Renal cortical epithelial cell (primary cell): ENCODE results near the gene KIAA0586. TPM values are rescaled to one million over a fixed set of nuclear protein-coding genes. Genes with fewer than 3 reads are reported as not detected.
"Not testable (repeated sequence)": the region's sequence is repeated elsewhere in the genome, so short reads cannot be mapped to it uniquely, and the experiment has no call there.

ENCODE experiments used
- DNase-seq: peaks from one replicate; pipeline ENCODE4 v3.0.0-alpha.2; 2011; ENCODE audit warnings: low read depth
- total RNA-seq: library from RNA; depleted of rRNA; stranded (reverse); fragments of >200 nt; gene quantifications from 2 replicates; pipeline ENCODE4 v1.2.3, GENCODE V29; 2014

The KIAA0586 gene
- 20.8 and 21.1 TPM in 2 replicates for total RNA-seq

DNA sequence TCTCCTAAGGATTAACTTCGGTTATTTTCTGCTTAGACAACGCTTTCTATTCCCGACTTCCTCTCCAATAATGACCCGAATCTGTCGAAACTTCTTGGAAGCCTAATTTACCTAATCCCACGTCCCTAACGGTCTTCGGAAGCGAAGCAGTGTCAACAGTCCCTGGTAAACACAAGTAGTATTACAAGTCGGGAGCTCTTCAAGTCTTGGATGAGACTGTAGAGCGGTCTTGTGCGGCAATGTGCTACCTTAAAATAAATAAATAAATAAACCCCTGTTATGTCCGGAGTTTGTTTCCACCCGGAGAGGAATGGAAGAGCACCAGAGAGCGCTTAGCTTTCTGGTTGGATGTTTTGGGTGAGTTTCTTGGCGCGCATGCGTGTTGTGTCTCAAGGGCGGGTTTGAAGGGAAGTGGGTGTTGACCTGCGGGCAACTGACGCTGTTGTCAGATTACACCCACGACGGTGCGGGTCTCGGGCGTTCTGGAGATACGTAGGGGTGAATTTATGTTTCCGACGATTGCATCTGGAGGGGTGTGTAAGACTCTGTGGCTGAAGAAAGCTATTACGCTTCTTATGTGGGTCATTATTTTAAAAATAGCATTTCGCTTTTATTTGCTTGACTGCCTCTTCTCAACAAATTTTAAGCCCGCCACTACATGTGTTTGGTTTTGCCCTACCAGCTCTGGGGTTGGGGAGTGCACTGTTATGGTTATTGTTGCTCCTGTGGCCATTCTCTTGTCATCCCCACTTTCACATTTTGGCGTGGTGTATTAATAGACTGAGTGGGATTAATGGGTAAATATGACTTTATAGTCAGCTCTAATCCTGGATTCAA is at the start of gene KIAA0586, which contains the start of gene TIMM9:
Gene KIAA0586 (plus strand): TSS at position 439 of the 837 bp plus-strand sequence. CDS start 546 bp downstream, outside the sequence.
Gene TIMM9 (minus strand): TSS at position 251 of the 837 bp plus-strand sequence. CDS start 15,586 bp downstream, outside the sequence.
- peak; percentile 97 for DNase-seq

GRCh38 chr14:58390830-58391229 is 36.7 kb upstream of the KIAA0586 start:
- no peak for DNase-seq

- DNase-seq: no peak
Measured at GRCh38 chr14:58395562-58395811, 32.0 kb upstream of the KIAA0586 start.

- DNase-seq: no peak
Measured at GRCh38 chr14:58395812-58396788, 31.4 kb upstream of the KIAA0586 start, which contains the start of gene TOMM20L. TOMM20L (plus strand) TSS chr14:58395930; CDS start chr14:58395958, 28 bp downstream.

DNA sequence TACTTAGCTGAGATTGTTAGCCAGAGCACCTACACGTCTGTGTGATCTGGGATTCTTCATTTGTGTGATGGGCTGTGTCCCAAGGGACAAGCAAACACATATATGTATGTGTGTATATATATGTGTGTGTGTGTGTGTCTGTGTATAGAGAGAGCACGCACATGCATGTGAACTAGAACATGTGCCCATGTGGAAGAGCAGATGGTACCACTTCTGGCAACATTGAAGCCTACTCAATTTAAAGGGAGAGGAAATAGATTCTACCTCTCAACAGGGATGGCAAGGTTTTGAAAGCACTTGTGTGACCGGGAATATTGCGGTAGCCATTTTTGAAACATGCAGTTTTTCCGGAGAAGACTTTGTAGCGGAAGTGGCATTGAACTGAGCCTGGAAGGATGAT is 30.4 kb upstream of the KIAA0586 start:
- DNase-seq: no peak

DNA sequence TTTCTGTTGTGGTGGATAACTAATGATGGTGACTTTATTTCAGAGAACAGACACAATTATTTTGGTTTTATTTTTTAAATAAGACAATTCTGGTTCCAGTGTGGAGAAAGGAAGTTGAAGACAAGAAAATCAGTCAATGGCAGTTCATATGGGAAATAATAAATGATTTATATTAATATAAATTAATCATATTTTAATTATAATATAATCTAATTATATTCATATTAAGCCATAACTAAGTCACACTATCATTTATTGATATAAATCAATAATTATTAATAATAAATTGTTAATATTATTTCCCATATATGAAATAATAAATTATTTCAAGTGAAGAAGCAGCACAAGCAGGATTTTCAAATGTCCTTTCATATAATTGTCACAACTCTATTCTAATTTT is 29.0 kb upstream of the KIAA0586 start:
- no peak for DNase-seq

- no peak for DNase-seq
Measured at GRCh38 chr14:58398895-58399294, 28.6 kb upstream of the KIAA0586 start.

DNA sequence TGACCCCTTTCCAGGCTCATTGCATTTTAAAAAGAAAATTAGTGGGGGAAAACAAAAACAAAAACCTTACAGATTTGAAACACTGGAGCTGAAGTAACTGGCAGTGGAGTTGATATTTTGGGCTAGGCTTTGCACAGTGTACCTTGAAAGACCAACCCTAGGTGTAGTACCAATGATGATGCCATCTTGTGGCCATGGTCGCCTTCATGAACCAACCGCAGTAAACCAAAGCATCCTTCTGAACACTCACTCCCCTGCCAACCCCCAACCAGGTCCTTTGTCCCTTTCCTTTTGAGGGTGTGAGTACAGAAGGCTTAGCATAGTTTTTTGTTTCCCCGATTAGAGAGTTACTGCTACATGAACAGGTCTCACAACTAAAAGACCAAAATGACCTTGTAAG is 25.9 kb upstream of the KIAA0586 start:
- DNase-seq: no peak

DNA sequence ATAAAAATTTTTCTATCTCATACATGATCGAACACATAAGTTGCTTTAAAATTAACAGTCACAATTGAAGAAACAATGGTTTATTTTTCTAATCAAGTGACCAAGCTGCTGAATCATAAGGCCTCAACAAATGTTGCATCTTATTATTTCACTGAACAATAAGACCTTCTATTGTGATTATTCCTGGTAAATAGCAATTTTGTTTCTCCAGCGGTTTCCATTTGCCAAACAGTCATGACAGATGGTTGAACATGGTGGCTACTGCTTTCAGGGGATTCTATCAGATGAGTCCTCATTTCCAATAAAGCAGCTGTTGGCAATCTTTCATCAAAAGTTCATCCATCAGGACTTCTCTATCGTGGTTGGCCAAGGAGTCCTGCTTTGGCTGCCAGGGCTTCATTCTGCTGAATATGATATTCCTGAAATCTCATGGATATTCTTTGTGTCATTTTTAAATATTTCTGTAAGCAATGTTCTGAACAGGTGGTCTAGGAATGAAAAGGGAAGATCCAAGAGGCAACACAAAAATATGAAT is 18.8 kb upstream of the KIAA0586 start:
- DNase-seq: no peak

DNA sequence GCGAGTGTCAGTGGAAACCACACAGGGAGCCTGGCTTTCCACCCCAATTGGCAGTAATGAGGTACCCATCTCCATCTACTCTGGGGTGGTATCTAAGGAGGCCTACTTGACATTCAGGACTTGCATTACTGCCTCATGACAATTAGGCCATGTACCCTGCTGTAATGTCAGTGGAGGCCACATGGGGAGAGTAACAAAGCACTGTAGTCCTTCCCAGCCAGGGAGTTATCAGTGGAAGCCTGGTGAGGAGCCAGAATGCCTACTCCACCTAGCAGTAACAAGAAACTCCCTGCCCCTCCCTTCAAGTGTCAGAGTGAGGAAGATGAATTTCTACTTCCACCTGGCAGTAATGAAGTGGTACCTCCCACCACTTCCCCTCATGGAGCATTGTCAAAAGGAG is 12.7 kb upstream of the KIAA0586 start:
- no peak for DNase-seq

DNA sequence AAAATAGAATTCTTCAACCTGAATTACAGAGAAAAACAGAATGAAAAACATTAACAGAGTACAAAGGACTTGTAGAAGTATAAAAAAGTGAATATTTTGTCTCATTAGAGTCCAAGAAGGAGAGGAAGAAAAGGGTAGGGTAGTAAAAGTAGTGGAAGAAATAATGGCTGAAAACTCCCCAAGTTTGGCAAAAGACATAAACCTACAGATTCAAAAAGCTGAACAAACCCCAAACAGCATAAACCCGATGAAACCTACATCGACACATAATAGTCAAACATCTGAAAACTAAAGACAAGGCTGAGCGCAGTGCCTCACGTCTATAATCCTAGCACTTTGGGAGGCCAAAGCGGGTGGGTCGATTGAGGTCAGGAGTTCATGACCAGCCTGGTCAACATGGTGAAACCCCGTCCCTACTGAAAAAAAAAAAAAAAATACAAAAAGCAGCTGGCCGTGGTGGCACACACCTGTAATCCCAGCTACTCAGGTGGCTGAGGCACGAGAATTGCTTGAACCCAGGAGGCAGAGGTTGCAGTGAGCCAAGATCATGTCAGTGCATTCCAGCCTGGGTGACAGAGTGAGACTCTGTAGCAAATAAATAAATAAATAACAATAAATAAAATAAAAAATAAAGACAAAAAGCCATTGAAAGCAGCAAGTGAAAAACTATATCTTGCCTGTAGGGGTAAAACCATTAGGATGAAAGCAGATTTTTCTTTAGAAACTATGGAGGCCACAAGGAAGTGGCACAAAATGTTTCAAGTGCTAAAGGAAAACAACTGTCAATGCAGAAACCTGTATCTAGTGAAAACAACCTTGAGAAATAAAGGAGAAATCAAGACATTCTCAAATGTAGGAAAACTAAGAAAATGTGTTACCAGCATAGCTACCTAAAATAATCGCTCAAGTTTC is 11.6 kb upstream of the KIAA0586 start:
- no peak for DNase-seq

- not testable (repeated sequence) for DNase-seq
Measured at GRCh38 chr14:58416934-58417333, 10.6 kb upstream of the KIAA0586 start.

GRCh38 chr14:58426670-58427280 is 744 bp upstream of the KIAA0586 start:
- peak; percentile 37 for DNase-seq

- peak; percentile 65 for DNase-seq
Measured at GRCh38 chr14:58428118-58428683, 682 bp downstream of the KIAA0586 start.

DNA sequence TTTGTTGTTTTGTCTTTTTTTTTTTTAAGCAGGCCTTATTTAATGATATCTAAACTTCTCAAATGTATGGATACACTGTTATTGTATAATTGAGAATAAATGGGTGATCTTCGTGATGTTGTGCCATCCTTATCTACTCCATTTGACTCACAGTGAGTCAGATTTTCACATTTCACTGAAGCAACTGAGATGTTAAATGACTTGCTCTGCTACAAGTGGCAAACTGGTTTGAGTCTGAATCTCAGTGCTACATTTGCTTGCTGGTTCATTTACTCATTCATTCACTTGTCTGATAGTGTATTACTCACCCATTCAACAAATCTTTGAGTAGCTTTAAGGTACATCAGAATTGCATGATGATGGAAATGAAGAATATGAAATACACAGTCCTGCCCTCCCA is 2.6 kb downstream of the KIAA0586 start:
- peak; percentile 68 for DNase-seq

GRCh38 chr14:58439476-58439875 is 12.0 kb downstream of the KIAA0586 start:
- DNase-seq: no peak

DNA sequence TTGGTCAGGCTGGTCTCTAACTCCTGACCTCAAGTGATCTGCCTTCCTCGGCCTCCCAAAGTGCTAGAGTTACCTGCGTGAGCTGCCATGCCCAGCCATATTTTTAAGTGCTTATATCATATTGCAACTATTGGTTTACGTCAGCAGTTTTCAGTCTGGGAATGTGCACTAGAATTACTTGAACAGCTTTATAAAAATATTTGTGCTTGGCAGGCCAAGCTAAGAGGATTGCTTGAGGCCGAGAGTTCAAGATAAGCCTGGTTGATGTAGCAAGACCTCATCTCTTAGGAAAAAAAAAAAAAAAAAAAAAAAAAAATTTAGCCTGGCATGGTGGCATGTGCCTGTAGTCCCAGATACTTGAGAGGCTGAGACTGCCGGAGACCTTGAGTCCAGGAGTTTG is 17.1 kb downstream of the KIAA0586 start:
- no peak for DNase-seq

GRCh38 chr14:58455593-58456265 is 28.2 kb downstream of the KIAA0586 start:
- peak; percentile 82 for DNase-seq

GRCh38 chr14:58460772-58461171 is 33.3 kb downstream of the KIAA0586 start:
- no peak for DNase-seq

GRCh38 chr14:58463147-58463546 is 35.6 kb downstream of the KIAA0586 start:
- DNase-seq: no peak
